Embryonic facial prominence (tissue), 1 donor: ENCODE measurements around the gene VCL.
"Not testable (repeated sequence)": the region's sequence is repeated elsewhere in the genome, so short reads cannot be mapped to it uniquely, and the experiment has no call there.

Experiments used
- DNase-seq: peaks from one replicate; pipeline ENCODE4 v3.0.0-alpha.2; 2016; ENCODE audit errors: extremely low spot score

Gene VCL

DNA sequence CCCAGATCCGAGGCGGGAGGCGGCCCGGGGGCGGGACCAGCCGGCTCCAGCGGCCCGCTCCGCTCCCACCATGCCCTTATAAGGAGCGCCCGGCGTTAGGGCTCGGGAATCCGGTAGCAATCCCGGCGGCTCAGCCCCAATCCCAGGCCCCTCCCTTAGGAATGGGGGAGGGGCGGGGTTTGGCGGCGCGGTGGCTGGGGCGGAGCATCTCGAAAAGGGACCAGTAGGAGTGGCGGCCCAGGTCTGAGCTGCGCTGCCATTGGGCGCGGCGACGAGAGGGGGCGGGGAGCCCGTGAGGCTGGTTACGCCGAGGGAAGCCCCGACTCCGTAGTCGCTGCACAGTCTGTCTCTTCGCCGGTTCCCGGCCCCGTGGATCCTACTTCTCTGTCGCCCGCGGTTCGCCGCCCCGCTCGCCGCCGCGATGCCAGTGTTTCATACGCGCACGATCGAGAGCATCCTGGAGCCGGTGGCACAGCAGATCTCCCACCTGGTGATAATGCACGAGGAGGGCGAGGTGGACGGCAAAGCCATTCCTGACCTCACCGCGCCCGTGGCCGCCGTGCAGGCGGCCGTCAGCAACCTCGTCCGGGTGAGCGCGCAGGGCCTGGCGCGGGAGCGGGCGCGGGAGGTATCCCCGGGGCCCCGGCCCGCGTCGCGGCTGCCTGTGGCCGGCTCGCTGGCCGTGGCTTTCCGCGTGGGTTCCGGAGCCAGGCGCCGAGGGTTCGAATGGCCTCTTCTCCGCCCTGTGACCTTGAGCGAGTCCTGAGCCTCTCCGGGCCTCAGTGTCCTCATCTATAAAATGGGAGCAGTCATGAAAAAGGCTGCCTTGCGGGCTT lies at the start of gene VCL:
VCL (plus strand) TSS at position 330 of the 836 bp plus-strand sequence; CDS start at position 422, 92 bp downstream.
- peak; percentile 94 for DNase-seq

DNA sequence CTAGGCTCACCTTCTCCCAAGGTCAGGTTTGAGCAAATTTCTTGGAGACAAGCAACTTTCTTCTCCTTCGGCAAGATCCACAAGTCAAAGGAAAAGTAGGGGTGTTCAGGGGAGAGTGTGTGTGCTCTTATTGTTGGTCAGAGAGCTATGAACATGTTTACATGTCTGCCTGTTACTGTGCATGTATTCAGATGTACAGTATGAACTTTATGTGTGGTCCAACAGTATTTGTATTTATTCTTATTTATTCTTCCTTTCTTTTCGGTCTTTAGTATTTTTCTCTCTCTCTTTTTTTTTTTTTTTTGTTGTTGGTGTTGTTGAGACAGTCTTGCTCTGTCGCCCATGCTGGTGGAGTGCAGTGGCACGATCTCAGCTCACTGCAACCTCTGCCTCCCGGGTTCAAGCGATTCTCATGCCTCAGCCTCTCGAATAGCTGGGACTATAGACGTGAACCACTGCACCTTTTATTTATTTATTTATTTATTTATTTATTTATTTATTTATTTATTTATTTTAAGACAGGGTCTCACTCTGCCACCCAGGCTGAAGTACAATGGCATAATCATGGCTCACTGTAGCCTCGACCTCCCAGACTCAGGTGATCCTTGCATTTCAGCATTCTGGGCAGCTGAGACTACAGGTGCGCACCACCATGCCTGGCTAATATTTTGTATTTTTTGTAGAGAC lies 48.8 kb upstream of the VCL start:
- DNase-seq, result no peak

DNA sequence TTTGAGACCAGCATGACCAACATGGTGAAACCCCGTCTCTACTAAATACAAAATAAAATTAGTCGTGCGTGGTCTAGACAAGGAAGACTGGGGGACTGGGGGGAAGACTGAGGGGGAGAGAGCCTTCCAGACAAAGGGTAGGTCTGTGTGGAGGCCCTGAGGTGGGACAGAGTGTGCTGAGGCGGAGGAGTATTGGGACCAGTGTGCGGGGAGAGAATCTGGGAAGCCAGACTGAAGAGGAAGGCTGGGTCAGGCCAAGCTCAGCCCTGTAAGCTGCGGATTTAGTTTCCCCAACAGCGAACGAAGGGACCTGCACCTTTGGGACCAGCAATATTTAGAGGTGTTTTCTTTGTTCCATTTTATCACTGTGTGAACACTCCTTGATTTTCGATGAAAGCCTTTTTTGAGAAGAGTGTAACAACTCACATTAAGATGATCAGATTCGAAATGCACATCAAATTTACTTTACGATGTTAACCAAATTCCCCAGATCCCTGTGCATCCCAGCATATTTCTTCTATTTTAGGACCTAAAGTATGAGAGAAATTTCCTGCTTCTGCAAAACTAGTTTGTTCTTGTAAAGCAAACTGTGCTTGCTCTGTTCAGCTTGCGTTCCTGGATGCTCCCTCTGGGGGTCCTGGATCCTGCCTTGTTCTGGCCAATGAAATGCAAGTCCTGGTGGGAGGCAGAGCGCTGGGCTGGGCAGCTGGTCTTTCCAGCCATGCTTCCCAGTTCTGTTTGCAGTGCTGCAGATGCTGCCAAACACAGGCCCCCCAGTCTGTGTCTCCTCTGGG lies 47.6 kb upstream of the VCL start:
- peak; percentile 26 for DNase-seq

DNA sequence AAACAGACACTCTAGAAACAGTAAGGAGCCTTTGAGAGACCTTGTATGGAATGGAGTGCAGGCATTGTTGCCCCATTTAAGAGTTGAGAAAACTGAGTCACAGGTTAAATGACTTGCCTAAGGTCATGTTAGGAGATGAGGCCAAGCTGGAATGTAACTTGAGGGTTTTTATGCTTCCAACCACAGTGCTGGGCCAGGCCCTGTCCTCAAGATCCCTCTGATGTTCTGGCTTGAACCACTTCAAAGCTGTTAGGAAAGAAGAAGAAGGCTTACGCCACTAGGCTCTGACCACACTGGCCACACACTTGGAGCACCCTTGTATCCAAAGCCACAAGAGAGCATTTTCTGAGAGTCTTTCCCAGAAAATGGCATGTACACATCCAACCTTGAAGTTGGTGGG lies 44.3 kb upstream of the VCL start:
- DNase-seq, result no peak

DNA sequence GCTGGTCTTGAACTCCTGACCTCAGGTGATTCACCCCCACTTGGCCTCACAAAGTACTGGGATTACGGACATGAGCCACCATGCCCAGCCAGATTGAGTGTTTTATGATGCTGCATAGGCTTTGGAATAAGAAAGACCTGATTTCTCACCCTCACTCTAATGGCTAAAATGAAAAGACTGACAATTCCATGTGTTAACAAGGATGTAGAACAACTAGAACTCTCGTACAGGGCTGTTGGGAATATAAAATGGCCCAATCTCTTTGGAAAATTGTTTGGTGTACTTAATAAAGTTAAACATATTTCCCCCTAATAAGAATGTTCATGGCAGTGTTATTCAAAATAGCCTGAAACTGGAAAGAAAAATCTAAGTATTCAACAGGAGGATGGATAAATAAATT lies 43.2 kb upstream of the VCL start:
- no peak for DNase-seq

DNA sequence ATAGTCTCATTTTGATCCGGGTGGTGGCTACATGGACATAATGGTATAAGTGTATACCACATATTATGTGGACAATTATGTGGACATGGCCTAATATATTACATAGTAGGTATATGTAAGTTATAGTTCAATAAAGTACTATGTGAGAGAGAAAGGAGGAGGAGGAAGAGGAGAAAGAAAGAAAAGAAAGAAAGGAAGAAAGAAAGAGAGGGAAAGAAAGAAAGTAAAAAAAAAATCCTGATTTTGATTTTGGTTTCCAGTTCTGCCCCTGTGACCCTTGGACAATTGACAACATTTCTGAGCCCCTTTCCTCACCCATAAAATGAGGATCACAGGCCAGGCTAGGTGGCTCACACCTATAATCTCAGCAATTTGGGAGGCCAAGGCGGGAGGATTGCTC lies 42.2 kb upstream of the VCL start:
- no peak for DNase-seq

DNA sequence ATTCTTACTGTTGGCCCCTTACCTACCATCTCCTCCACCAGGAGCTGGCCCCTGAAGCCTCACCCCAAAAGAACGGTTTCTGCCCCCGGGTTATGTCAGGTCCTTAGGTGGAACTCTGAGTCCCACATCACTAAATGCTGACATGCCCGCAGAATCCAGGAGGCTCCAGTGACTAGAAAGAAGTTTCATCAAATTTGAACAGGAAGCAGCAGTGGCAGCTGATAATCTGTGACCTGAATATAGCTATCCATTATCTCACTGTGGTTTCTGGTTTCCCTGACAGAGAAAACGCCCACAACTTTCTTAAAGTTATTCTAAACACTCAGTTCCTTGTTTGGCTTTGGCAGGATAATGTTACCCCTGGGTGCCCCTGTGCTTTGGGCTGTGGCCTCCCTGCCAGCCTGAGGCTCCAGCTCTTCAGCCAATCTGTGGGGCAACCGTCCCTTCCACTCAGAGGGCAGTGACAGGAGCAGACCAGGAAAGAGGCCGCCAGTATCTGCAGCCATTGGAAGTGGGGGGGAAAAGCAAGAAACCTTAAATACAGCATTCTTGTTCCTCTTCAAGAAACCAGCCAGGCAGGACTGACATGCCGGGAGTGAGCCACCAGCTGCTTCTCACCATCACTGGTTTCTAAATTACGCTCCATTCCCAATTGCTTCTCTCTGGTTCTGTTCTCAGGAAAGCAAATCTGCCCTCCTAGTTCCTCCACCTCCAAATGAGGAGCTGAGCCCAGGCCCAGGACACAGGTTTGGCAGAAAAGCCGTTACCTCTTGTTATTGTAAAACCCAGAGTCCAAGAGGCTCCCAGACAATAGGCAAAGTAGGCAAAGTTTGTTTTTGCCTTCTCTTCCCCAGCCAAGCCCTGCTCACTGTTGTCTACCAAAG lies 41.2 kb upstream of the VCL start:
- peak; percentile 52 for DNase-seq

DNA sequence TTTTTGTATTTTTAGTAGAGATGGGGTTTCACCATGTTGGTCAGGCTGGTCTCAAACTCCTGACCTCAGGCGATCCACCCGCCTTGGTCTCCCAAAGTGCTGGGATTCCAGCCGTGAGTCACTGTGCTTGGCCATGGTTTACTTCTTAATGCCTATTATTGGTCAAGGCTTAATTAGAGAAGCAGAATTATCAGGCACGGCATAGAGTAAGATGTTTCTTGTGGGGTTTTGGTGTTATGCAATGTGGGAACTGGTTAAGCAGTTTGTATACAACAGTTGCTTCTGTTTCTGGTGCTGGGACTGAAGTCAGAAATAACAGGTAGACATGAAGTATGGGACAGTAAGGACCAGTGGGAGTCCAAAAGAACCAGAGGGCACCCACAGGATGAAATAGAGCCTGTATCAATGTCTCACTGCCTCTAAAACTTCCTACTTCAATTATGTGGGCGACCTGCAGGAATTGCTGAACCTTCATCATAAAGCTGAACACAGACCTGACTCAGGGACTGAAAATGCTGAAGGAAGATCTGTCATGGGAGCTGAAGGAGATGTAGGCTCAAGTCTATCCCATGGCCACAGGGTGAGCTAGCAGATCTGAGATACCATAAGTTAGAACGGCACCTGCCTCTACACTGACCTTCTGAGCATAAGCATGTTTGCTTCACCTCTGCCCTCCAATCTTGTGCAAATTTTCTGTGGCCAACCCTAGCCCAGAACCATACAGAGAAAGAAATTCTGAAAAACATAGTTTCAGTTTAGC lies 38.3 kb upstream of the VCL start:
- no peak for DNase-seq

DNA sequence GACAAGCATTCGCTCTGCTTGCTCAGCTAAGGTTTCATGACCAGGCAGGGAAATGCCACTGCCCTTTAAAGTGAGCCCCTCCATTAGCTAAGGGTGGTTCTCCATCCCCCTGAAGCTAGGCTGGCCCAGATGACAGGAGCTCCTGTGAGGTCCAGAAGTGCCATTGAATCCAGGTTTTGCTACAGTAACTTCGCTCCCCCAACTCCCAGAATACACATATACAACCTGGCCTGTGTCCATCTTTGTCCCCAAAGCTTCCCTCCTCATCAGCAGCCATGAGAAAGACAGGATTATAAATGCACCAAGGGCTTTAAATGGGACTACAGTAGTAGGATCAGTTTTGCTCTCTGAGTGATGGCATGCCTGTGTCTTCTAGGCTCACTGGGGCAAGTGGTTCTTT lies 35.5 kb upstream of the VCL start:
- no peak for DNase-seq

DNA sequence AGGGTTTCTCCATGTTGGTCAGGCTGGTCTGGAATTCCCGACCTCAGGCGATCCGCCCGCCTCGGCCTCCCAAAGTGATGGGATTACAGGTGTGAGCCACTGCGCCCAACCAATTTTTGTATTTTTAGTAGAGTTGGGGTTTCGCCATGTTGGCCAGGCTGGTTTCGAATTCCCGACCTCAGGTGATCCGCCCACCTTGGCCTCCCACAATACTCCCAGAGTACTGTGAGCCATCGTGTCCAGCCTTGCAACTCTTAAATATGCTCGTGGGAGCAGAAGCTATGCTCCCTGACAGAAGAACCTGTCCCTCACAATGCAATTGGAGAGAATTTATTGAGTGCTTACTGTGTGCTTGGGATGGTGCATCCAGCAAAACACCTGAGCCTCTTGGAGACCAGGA lies 34.4 kb upstream of the VCL start:
- DNase-seq, result not testable (repeated sequence)

DNA sequence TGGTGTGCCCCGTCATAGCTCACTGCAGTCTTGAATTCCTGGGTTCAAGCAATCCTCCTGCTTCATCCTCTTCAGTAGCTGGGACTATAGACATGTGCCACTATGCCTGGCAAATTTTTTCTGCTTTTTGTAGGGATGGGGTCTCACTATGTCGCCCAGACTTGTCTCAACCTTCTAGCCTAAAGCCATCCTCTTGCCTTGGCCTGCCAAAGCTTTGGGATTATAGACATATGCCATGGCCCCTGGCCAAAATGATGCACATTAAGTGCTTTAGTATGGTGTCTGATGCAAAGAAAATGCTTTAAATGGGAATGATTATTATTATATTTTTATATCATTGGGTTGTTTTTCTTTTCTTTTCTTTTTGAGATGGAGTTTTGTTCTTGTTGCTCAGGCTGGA lies 33.2 kb upstream of the VCL start:
- DNase-seq, result no peak

DNA sequence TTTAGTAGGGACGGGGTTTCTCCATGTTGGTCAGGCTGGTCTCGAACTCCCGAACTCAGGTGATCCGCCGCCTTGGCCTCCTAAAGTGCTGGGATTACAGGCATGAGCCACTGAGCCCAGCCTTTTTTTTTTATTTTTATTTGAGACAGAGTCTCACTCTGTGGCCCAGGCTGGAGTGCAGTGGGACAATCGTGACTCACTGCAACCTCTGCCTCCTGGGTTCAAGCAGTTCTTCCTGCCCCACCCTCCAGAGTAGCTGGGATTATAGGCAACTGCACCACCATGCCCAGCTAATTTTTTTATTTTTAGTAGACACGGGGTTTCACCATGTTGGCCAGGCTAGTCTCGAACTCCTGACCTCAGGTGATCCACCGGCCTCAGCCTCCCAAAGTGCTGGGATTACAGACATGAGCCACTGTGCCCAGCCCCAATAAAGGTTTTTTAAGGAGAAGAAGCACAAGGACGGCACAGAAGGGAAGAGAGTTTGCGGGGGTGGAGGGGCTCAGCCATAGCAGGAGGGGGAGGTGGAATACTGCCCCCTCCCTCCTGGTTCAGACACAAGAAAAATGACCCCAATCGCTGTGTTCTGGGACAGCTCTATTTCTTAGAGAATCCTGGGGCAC lies 32.5 kb upstream of the VCL start:
- DNase-seq, result not testable (repeated sequence)

DNA sequence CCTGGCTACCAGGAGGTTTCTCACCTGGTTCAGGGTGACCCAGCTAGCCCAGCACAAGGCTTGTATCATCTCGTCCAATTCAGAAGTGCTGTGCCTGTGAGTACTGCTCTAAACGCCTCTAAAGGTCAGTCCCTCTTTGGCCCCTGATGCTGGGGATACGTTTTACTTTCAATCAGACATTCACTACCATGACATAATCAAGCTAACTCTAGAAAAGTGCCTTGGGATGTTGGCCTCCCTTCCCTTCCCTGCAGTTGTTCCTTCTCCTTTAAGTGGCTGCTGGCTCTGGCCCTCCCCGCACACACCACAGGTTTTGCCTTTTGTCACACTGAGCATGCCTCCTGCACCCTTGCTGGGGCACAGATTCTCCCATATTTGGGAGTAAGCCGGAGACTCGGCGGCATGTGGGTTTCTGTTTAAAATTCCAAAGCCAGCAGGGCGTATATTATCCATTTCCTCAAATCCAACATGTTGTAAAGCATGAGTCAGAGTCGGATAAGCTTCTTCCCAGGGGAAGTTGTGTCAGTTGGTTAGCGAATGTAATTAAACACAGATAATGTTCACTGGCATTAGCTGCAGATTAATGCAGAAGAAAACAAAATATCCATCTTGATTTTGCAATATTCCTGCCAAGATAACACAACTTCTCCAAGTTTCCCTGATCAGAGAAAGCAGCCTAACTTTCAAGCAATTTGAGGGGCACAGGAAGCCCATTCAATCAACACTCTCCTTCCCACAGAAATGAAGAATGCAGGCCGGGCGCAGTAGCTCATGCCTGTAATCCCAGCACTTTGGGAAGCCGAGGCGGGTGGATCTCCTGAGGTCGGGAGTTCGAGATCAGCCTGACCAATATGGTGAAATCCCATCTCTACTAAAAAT lies 31.8 kb upstream of the VCL start:
- peak; percentile 75 for DNase-seq

DNA sequence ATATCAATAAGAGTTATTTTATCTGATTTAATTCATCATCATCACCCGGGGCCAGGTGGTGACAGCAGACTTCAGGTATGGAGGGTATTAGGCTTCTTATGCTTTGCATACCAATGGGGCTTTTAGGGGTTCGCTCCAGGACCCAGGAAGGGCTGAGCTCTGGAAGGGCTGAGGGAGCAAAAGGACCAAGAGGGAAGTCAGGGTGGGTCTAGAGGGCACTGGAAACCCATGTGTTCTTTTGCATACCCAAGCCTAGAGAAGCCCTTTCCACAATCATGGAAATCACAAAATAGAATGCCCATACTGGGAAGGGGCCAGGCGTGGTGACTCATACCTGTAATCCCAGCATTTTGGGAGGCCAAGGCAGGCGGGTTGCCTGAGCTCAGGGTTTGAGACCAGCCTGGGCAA lies 30.9 kb upstream of the VCL start:
- no peak for DNase-seq

DNA sequence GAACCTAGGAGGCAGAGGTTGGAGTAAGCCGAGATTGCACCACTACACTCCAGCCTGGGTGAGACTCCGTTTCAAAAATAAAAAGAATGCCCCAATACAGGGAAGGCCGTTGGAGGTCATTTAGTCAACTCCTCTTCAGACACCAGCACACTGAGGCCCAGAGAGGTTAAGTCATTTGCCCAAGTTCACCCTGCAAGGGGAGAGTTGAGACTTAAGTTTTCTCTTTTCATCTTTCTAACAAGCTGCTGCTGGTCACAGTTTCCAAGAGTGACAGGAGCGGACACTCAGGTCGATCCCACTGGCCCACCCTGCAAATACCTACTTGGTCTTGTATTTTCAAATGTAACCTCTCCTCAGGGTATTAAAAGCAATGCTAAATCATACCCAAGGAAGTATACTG lies 30.4 kb upstream of the VCL start:
- no peak for DNase-seq

DNA sequence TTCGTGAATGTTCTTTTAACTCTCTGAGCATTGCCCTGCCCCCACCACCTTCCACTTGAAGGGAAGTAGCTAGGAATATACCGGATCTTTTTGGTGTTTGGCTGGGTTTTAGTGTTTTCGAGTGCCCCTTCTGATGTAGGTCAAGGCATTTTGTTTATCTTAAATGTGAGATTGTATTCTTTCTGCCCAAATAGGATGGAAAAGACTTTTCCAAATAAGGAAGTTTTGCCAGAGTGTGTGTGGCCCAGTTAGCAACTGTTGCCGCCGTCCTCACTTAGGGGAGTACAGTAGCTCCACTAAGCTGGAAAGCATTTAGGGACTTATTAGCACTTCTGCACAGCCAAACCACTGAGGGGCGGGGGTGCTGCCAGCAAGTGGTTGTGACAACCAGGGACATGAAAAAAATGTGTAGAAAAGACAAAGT lies 29.8 kb upstream of the VCL start:
- DNase-seq, result no peak

DNA sequence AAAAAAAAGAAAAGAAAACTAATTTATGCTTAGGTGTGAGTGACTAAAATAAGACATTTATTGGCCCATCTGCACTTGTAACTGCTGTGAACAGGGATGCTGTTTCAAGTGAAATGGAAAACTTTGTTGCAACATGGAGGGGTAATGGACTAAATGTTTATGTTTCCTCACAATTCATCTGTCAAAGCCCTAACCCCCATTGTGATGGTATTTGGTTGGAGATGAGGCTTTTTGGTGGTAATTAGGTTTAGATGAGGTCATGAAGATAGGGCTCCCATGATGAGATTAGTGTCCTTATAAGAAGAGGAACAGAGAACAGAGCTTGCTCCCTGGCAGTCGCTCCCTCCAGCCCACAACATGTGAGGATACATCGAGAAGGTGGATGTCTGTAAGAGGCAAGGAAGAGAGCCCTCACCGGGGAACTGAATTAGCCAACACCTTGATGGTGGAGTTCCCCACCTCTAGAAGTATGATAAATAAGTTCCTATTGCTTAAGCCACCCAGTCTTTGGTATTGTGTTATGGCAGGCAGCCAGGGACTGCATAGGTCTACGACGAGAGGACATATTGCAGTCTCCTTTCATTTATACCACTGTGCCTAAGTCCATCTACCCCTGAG lies 28.6 kb upstream of the VCL start:
- no peak for DNase-seq

DNA sequence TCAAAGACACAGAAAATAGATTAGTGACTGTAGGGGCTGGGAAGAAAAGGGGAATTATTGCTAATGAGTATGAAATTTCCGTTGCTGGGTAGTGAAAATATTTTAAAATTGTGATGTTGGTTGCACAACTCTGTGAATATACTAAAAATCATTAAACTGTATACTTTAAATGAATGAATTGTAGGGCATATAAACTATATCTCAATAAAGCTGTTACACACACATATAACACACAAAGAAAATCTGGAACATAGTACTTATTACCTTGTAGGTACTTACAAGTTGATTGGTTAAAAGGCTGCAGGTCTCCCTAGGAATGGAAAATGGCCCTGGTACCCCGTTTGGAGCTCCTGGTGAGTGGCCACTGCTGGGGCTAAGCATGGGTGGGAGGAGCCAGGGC lies 27.1 kb upstream of the VCL start:
- DNase-seq, result no peak
